HepG2 (cell line): ENCODE measurements around the gene ADAMTS13.

ENCODE experiments used
- BRD4 ChIP-seq: sonication (generic); formaldehyde crosslinking; IDR thresholded peaks from 2 replicates; pipeline ENCODE4 v1.4.0; 2020; ENCODE audit warnings: missing genetic modification reagents
- KLF9 ChIP-seq: IDR thresholded peaks from 2 replicates; pipeline ENCODE4 v1.6.1; 2016; ENCODE audit warnings: low read depth
- MEIS2 ChIP-seq: sonication (generic); formaldehyde crosslinking; IDR thresholded peaks from 2 replicates; pipeline ENCODE4 v1.9.0; 2021; ENCODE audit warnings: mild to moderate bottlenecking, missing genetic modification reagents
- POGZ ChIP-seq: sonication (generic); formaldehyde crosslinking; IDR thresholded peaks from 2 replicates; pipeline ENCODE4 v1.4.0; 2020; ENCODE audit warnings: mild to moderate bottlenecking, missing genetic modification reagents
- TF ChIP-seq, protein P1 (sequence below): IDR thresholded peaks from 2 replicates; pipeline ENCODE4 v1.6.1; 2018; ENCODE audit warnings: missing genetic modification reagents

DNA sequence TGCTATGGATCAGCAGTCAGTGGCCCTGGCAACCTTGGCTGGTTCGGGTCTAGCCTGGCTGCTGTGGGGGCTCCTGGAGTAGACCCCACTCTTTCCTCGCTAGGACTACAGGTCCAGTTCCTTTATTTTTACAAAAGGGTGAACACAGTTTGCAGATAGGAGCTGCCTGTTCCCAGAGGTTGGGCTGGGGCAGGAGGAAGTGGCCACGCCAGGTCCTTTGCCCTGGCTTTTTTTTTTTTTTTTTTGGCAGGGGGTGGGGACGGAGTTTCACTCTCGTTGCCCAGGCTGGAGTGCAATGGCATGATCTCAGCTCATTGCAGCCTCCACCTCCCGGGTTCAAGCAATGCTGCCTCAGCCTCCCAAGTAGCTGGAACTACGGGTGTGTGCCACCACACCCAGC lies 48.8 kb downstream of the ADAMTS13 start:
- TF ChIP-seq MEIS2 = no peak
- TF ChIP-seq KLF9 (CRISPR knock-in tag) = no peak
- TF ChIP-seq, protein P1, sequence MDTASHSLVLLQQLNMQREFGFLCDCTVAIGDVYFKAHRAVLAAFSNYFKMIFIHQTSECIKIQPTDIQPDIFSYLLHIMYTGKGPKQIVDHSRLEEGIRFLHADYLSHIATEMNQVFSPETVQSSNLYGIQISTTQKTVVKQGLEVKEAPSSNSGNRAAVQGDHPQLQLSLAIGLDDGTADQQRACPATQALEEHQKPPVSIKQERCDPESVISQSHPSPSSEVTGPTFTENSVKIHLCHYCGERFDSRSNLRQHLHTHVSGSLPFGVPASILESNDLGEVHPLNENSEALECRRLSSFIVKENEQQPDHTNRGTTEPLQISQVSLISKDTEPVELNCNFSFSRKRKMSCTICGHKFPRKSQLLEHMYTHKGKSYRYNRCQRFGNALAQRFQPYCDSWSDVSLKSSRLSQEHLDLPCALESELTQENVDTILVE (CRISPR knock-in tag) = no peak
- TF ChIP-seq BRD4 (CRISPR knock-in tag) = no peak
- TF ChIP-seq POGZ = no peak
